AG08396 (cell line): ENCODE measurements around the gene APOO.
"Not testable (repeated sequence)": the region's sequence is repeated elsewhere in the genome, so short reads cannot be mapped to it uniquely, and the experiment has no call there.

Experiments used
- DNase-seq: peaks from one replicate; pipeline ENCODE4 v3.0.0; 2012; ENCODE audit warnings: low spot score, mixed read lengths

APOO gene

DNA sequence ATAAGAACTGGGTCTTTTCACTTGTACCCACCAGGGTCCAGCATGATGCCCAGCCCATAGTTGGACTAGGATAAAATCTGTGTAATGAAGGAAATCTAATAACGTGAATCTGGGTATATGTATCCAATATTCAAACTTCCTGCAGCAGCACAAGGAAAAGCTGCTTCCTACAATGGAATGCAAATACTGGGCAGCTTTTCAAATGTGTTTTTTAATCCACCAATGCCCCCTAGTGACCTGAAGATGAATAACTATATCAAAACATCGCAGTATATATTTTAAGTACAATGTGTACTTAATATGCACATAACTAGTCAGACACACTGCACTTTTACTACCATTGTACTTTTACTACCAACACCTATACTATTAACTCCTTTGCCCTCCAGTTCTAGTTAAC, 5.3 kb downstream of the APOO start:
- peak; percentile 65 for DNase-seq

DNA sequence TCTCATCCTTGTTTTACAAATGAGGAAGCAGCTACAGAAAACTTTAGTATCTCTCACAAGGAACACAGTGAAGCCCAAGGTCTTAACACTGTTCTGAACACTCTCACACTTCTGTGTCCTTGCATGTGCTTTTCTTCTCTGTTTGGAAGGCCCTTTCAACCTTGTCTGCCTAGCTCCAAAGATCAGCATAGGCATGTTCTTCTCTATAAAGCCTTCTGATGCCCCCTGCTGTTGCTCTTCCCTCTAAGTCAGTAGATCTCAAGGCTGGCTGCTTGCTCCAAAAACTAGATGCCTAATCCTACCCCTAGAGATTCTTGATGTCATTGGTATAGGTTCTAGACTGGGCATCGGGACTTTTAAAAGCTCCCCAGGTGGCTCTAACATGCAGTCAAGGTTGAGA, 5.9 kb downstream of the APOO start:
- peak; percentile 49 for DNase-seq

DNA sequence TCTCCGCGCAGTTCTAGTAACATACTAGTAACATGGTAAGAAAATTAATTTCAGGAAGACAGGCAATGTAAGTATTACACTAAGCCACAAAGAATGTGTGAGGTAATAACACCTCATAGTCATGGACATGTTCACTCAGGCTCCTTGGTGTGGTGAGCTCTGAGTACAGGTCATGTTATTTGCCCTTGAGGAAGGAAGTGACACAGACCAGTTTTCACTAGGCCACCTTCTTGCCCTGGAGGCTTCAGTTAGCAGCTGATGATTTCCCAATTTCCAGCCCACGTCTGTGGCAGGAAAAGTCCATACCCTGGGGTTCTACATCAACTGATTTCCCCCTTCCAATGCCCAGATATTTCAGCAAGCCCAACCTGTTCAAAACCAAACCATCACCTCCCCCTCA, 6.7 kb downstream of the APOO start:
- no peak for DNase-seq

DNA sequence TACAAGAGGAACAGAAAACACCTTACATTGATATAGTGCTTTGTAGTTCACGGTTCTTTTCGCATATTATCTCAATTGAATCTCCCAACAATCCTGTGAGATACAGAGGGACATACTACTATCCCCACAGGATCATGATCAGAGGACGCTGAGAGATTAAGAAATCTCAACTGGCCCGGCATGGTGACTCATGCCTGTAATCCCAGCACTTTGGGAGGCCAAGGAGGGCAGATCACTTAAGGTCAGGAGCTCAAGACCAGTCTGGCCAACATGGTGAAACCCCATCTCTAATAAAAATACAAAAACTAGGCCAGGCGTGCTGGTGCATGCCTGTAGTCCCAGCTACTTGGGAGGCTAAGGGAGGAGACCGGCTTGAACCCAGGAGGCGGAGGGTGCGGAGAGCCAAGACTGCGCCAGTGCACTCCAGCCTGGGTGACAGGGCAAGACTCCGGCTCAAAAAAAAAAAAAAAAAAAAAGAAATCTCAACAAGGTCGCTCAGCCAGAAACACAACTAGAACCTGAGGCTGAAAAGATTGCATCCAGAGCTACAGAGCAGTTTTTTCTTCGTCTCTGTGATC, 7.4 kb downstream of the APOO start:
- no peak for DNase-seq

DNA sequence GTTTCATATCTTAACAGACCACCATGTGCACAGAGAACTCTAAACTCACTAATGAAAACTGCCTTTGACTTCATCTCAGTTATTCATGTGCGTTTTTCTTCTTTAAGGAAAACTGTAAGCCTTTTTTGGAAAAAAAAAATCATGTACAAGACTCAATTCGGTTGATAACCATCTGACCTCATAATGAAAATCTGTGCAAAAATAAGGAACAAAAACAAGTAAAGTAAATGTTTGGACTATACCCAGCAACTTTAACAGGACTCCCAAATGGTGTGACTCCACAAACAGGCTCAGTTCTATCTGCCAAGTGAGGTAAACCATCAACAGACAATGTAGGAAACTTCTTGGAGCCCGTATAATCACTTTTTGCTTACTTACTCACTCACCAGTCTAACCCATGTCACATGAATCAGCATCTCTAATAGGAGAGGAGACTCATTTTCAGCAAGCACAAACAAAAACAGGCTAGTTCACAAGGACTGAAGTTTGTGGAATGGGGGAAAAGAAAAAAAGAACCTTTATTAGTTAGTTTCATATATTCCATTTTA, 9.3 kb downstream of the APOO start:
- DNase-seq: no peak

DNA sequence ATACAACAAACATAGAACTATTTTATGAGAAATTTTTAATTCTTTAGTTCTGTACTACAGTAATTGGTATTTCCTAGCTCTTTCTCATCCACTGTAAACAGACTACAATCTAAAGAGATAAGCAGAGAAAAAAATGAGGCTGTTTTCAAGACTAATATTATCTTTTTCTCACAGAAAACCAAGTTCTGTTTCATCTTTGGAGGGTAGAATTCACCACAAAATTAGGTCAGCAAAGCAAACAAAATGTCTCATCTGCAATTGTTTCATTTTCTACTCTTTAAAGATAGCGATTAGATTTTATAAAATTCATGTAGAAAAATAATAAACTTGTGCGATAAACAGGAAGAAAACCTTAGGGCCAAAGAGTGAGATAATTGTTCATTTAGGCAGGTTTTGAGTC, 10.8 kb downstream of the APOO start:
- no peak for DNase-seq

DNA sequence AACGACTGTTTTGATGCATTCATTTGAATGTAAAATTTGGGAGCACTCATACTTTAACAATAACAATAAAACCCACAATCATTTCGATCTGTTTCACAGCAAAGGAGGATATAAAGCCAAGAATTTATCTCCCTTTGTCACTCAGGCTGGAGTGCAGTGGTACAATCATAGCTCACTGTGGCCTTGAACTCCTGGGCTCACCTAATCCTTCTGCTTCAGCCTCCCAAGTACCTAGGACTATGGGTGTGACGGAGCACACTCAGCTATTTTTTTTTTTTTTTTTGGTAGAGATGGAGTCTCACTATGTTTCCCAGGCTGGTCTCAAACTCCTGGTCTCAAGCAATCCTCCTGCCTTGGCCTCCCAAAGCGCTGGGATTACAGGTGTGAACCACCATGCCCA, 11.2 kb downstream of the APOO start:
- DNase-seq: not testable (repeated sequence)

DNA sequence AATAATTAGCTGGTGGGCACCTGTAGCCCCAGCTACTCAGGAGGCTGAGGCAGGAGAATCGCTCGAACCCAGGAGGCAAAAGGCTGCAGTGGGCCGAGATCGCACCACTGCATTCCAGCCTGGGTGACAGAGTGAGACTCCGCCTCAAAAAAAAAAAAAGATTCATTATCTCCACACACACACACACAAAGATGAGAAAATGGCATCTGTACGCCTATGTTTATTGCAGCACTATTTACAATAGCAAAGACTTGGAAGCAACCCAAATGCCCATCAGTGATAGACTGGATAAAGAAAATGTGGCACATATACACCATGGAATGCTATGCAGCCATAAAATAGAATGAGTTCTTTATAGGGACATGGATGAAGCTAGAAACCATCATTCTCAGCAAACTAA, 12.7 kb downstream of the APOO start:
- DNase-seq: not testable (repeated sequence)

DNA sequence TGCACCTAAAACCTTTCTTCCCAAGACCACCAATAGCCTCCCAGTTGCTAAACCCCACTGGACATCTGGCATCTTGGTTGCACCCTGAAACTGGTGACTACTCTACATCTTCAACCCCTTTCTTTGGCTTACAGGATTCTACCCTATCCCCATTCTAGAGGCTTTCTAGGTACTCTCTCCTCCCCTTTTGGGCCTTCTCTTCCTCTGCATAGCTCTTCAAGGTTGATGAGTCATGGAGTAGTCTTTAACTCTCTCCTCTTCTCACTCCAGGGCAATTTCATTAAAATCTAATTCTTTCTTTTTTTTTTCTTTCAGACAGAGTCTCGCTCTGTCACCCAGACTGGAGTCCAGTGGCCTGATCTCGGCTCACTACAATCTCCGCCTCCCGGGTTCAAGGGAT, 16.8 kb downstream of the APOO start:
- DNase-seq: no peak

DNA sequence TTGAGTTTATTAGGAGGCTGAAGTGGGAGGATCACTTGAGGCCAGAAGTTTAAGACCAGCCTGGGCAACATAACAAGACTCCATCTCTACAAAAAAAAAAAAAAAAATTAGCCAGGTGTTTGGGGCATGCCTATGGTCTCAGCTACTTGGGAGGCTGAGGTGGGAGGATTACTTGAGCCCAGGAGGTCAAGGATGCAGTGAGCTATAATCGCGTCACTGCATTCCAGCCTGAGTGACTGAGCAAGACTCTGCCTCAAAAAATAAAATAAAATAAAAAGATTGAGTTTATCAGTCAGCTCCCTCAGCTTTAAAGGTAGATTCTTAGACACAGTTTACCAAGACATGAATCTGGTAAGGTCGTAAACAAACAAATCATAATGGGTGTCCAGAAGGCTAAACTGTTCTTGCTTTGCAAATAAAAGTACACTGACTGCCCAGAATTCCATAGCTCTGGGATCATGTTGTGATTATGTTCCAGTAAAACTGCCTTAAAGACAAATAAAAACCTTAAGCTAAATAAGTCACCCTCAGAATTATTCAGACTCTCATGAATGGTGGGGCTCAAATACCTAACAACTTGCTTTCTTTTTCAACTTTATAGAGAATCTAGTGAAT, 18.7 kb downstream of the APOO start:
- no peak for DNase-seq

DNA sequence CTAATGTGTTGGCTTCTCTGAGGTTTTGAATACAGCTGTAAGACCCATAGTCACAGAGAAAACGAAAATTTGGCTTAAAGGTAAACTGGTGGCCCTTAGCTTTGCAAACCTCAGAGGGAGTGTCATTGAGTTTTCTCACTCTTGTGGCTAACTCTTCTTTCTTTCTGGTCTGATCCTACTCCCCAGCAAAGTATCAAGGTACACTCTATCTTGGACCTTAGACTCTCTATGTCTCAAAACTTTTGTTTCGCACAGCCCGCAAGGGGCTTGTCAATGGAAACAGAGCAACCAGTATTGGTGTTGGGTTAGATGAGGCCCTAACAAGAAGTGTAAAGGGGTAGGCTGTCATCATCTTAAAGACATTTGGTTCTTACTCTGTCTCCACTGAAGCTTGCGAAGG, 19.8 kb downstream of the APOO start:
- no peak for DNase-seq

DNA sequence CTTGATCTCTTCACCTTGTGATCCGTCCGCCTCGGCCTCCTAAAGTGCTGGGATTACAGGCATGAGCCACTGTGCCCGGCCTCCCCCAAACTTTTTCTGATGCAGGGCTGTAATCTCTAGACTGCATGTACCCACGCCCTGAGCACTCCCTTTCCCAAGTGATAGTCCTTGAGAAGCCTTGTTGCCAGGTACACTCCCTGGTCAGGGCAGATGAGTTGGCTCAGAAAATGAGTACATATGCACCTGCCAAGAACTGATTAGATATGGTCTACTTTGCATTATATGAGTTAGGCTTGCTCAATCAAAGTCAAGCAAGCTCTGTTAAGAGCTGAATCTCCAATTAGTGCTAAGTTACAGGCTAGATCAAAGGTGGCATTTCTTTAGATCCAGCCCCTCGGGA, 20.3 kb downstream of the APOO start:
- no peak for DNase-seq

DNA sequence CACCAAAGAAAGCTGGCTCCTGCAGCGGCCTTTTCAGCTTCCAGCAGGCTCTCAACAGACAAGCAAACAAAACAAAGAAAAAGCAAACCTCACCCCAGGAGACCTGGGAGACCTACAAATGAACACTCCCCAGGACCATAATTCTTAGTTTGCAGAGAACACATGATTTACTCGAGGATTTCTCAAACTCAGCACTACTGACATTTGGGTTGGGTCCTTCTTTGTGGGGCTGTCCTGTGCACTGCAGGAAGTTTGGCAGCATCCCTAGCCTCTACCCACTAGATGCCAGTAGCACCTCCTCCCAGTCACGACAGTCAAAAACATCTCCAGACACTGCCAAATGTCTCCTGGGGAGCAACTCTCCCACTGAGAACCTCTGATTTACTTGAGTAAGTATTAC, 21.9 kb downstream of the APOO start:
- DNase-seq: no peak

DNA sequence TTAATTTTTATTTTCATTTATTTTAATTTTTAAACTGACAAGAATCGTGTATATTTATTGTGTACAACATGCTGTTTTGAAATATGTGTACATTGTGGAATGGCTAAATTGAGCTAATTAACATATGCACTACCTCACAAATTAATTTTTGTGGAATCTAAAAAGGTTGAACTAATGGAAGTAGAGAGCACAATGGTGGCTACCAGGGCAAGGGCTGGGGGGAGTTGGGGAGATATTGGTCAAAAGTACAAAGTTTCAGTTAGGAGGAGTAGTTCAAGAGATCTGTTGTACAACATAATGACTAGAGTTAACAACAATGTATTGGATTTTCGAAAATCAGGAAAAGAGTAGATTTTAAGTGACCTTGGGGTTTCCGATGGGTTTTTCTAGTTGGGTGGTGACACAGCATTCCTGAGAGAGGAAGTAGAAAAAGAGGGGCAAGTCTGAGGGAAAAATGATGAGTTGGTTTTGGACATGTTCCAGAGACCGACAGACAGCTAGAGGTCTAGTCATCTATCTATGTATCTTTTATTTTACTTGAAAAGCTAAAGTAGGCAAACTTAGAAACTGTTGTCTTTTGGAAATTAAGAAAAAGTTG, 23.2 kb downstream of the APOO start:
- no peak for DNase-seq

DNA sequence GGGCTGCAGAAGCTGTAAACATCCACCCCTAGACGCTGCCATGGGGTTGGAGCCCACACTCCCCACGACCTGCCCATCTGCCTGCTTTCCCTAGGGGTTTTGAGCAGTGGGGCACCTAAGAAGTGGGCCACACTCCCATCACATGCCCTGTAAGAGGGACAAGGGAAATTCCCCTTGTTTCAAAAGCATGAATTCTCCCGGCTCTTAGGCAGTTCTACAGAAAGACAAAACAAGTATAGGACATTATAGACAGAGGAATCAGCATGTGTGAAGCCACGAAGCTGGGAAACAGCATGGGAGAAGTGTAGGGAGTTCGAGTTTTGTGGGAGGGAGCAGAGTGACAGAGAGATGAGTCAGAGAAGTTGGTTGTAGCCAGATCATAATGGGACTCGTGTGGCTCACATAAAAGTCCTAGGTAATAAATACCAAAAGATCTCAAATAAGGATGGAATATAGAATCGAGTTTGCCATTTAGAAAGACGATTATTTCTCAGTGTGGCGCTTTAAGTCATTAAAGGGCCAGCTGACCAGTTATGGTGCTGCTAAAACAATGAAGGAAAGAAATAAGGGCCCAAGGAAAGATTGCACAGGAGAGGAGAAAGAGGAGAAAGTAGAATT, 23.9 kb downstream of the APOO start:
- peak; percentile 71 for DNase-seq

DNA sequence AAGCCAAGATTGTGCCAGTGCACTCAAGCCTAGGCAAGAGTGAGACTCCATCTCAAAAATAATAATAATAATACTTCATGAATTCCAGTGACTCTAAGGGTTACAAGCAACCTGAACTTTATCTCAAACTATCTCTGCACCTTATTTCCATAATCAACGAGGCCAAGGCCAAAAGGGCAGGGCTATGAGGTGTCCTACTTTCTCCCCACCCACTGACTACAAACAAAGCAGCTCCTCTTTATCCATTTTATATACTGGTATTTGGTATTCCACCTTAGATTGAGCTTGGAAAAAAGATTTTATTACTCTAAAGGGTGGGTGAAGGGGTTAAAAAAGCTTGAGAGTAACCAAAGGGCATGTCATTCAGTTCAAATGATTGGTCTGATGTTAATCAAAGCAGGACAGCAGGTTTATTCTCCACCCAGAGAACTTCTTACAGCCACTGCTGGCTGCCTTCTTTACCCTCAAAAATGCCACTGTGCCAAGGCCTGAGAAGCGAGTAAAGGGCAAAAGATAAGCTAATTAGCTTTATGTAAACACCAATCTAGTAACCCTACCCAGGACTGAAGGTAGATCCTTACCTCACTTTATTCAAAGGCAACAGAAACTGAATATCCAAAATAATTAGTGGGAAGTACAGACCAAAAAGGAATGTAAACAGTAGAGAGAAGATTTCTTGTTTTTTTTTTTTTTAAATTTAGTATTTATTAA, 28.2 kb downstream of the APOO start:
- DNase-seq: no peak

DNA sequence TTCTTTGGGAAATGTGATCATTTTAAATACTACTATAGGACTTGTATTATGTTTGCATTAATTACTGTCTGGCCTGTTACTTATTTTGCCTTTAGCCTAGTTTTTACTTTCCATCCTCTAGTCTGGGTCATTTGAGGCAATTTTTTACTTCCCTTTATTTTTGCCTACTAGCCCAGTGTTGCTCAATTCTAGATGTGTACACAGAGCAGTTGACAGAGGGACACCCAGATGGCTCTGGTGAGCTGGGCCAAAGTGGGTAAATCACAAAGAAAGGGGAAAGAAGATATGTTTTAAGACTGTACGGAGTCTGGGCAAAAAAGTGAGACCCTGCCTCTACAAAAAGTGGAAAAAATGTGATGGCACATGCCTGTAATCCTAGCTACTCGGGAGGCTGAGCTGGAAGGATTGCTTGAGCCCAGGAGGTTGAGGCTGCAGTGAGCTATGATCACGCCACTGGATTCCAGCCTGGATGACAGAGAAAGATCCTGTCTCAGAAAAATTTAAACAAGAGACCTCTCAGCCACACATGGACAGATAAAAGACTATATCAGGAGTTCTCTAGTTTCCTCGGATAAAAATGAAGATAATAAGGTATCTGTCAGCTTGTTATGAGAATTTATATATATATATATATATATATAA, 35.7 kb downstream of the APOO start:
- no peak for DNase-seq

DNA sequence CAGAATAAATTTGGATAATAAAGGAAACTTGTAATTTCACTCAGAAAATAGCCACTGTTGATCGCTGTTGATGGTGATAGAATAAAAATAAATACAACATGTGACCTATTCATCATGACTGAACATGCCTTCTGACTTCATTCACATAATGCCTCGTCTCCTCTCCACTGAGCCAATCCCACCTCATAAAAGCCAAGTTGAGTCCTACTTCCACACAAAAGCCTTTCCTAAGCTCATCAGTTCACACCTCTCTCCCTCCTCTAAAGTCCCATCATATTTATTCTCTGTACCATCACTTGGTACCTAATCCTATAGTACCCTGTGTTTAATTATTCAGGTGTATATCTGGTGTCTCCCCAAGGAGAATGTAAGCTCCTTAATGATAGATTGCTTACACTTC, 37.7 kb downstream of the APOO start:
- no peak for DNase-seq

DNA sequence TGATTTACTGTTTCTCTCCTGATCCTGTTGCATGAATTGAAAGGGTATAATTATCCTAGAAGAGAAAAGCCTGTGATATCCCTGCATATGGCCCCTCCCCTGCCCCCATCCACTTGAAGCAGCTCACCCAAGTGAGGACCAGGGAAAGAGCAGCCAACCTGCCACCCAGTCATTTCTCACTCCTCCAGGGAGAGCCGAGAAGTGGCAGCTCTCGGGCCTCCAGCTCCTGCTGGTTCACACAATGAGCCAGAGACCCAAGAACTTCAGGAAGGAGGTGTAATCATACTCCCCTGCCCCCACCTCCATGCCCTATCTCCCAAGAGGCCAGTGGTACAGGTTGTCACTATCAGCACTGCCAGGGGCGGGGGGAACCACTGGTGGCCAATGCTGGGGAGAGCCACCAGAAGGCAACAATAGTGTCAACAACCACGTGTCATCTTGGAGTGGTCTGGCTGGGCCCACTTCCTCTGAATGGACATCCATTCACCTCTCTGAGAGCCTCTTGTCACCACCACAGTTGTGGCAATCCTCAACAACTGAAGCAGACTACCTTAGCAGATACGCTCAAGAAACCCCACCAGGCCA, 42.9 kb downstream of the APOO start:
- DNase-seq: no peak

DNA sequence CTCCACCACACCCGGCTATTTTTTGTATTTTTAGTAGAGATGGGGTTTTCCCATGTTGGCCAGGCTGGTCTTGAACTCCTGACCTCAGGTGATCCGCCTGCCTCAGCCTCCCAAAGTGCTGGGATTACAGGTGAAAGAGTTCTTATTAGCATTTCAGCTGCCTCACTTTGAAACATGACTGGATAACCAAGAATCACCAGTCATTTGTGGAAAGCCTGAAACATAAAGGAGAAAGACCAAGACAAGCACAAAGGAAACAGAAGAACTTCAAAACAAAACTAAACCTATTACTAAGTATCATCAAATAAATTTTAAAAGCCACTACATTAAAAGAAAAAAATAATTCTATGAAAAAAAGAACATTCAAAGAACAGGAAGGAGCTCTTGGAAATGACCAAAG, 45.8 kb downstream of the APOO start:
- not testable (repeated sequence) for DNase-seq

DNA sequence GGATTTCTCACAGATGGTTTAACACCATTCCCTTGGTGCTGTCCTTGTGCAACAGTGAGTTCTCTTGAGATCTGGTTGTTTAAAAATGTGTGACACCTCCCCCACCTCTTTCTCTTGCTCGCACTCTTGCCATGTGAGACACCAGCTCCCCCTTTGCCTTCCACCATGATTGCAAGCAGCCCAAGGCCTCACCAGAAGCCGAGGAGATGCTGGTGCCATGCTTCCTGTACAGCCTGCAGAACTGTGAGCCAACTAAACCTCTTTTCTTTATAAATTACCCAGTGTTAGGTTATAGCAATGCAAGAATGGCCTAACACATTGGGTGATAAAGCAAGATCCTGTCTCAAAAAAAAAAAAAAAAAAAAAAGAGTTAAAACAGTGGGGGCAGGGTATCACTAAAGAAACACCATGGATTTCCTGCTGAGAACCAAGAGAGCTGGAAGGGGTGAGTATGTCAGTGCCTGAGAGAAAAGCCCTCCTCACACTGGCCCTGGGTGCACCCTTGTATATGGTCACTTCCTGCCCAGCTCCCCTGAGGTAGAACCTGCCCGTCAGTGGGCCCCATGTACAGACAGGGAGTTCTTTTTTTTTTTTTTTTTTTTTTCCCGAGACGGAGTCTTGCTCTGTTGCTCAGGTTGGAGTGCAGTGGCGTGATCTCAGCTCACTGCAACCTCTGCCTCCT, 46.4 kb downstream of the APOO start:
- no peak for DNase-seq
